Keratinocyte (primary cell): Measurements from ENCODE around the gene SMAD7. TPM values are rescaled to one million over a fixed set of nuclear protein-coding genes. Genes with fewer than 3 reads are reported as not detected.

Experiments used
- DNase-seq: peaks from one replicate; pipeline ENCODE4 v3.0.0-alpha.2; 2011; ENCODE audit warnings: low read depth, missing footprints, low spot score
- FAIRE-seq: peaks from 2 replicates; lab custom pipeline; 2011; peaks lifted over from hg19 to GRCh38; lab: Jason Lieb, UNC
- H2AFZ ChIP-seq: 2 replicates; pipeline ENCODE4 v1.6.0; 2012; ENCODE audit warnings: low read length, control low read depth, inconsistent platforms; ENCODE audit not compliant: control insufficient read depth
- H3K27ac ChIP-seq: 2 replicates; pipeline ENCODE4 v1.5.1; 2011; ENCODE audit warnings: low read length; ENCODE audit not compliant: control insufficient read depth, insufficient read depth
- H3K27me3 ChIP-seq: 3 replicates; pipeline ENCODE4 v1.6.0; 2011; ENCODE audit warnings: low read length; ENCODE audit not compliant: control insufficient read depth, insufficient read depth; ENCODE audit errors: extremely low read depth
- H3K36me3 ChIP-seq, 2 experiments: 2 replicates in 1 of 2; 3 replicates in 1 of 2; pipeline ENCODE4 v1.5.1; 2011; ENCODE audit warnings: low read length in 2 of 2, mild to moderate bottlenecking in 1 of 2; ENCODE audit not compliant: control insufficient read depth in 2 of 2, insufficient read depth in 2 of 2; ENCODE audit errors: extremely low read depth in 1 of 2
- H3K4me1 ChIP-seq: 3 replicates; pipeline ENCODE4 v1.5.1; 2011; ENCODE audit warnings: low read length; ENCODE audit not compliant: control insufficient read depth, insufficient read depth; ENCODE audit errors: extremely low read depth
- H3K4me2 ChIP-seq: 3 replicates; pipeline ENCODE4 v1.6.0; 2011; ENCODE audit warnings: low read depth, low read length; ENCODE audit not compliant: control insufficient read depth, insufficient read depth; ENCODE audit errors: extremely low read depth
- H3K4me3 ChIP-seq, 3 experiments: fragments of 200-600 bp in 1 of 3; sonication (generic) in 1 of 3; 2 replicates in 2 of 3; 3 replicates in 1 of 3; pipeline ENCODE4 v1.5.1; 2011 to 2016; ENCODE audit warnings: low read length in 3 of 3, mild to moderate bottlenecking in 3 of 3, control low read depth in 2 of 3, inconsistent platforms in 1 of 3, low read depth in 1 of 3, mixed read lengths in 1 of 3, mixed run types in 1 of 3, moderate library complexity in 1 of 3; ENCODE audit not compliant: control insufficient read depth in 2 of 3, insufficient read depth in 2 of 3; ENCODE audit errors: extremely low read depth in 1 of 3
- H3K79me2 ChIP-seq: 2 replicates; pipeline ENCODE4 v1.6.0; 2012; ENCODE audit warnings: low read length; ENCODE audit not compliant: control insufficient read depth, insufficient read depth
- H3K9ac ChIP-seq: 3 replicates; pipeline ENCODE4 v1.6.0; 2011; ENCODE audit warnings: low read length; ENCODE audit not compliant: control insufficient read depth, insufficient read depth; ENCODE audit errors: extremely low read depth
- H3K9me1 ChIP-seq: 3 replicates; pipeline ENCODE4 v1.6.0; 2011; ENCODE audit warnings: low read length; ENCODE audit not compliant: control insufficient read depth, insufficient read depth; ENCODE audit errors: extremely low read depth
- H3K9me3 ChIP-seq: 2 replicates; pipeline ENCODE4 v1.5.1; 2012; ENCODE audit warnings: low read depth, low read length; ENCODE audit not compliant: control insufficient read depth
- H4K20me1 ChIP-seq: 3 replicates; pipeline ENCODE4 v1.6.0; 2011; ENCODE audit warnings: low read length; ENCODE audit not compliant: control insufficient read depth, insufficient read depth; ENCODE audit errors: extremely low read depth
- EZH2 ChIP-seq: IDR thresholded peaks from one replicate; pipeline ENCODE4 v1.6.1; 2012; ENCODE audit warnings: inconsistent platforms, mild to moderate bottlenecking, low read length, moderate library complexity
- dilution Hi-C: fragments of 300-500 bp; cut with MboI; formaldehyde crosslinking; loops from one replicate; pipeline ENCODE4 v1.7.0; 2020; ENCODE audit warnings: low sequenced_read_pairs; ENCODE audit not compliant: extremely low pct_ligation_motif_present
- polyA plus RNA-seq, 5 experiments: library from polyadenylated mRNA; depleted of rRNA in 3 of 5; stranded (reverse) in 3 of 5; stranded (forward) in 1 of 5; unstranded in 1 of 5; fragments of >200 nt; gene quantifications; 1 replicate in 1 of 5; 2 replicates in 3 of 5; 3 replicates in 1 of 5; pipeline versions ENCODE4 v1.2.1 to v1.2.3, GENCODE V29; 2011 to 2012; ENCODE audit warnings: missing spikeins in 2 of 5, low read depth in 1 of 5, low replicate concordance in 1 of 5
- TF ChIP-seq, protein P1 (sequence below), 3 experiments: IDR thresholded peaks in 1 of 3; conservative IDR thresholded peaks in 1 of 3; optimal IDR thresholded peaks in 1 of 3; 2 replicates in 2 of 3; 3 replicates in 1 of 3; pipeline versions ENCODE3 to v1.5.1; 2011; ENCODE audit warnings: low read length in 3 of 3, mild to moderate bottlenecking in 3 of 3, moderate library complexity in 2 of 3, control low read depth in 1 of 3, inconsistent platforms in 1 of 3; ENCODE audit not compliant: insufficient read depth in 2 of 3; ENCODE audit errors: extremely low read depth in 1 of 3

SMAD7 gene
- polyA plus RNA-seq, 1 donor (not counting 4 experiments of a cell fraction or from before 2014, with no cell fraction given), result 9.5 TPM

- Histone ChIP-seq H3K9me3 (no peaks in the 10 kb centered on the region), H2AFZ (no peak overlapping the region), H3K4me3 (peak overlapping the region; percentile 86 to 94 (median 89)), H3K27ac (peak overlapping the region; percentile 97), H3K4me1 (peaks cover 49% of the 10 kb centered on the region), H3K9me1 (no peaks in the 10 kb centered on the region), H4K20me1 (peaks cover 13% of the 10 kb centered on the region), H3K79me2 (peaks cover 49% of the 10 kb centered on the region), H3K27me3 (no peaks in the 10 kb centered on the region), H3K4me2 (peak overlapping the region; percentile 61), H3K9ac (peak overlapping the region; percentile 96), H3K36me3 (peaks cover 0 to 6% of the 10 kb centered on the region in 2 experiments)
- DNase-seq (no peak), FAIRE-seq (no peak)
- dilution Hi-C loops, result no loop called here
- TF ChIP-seq, protein P1, sequence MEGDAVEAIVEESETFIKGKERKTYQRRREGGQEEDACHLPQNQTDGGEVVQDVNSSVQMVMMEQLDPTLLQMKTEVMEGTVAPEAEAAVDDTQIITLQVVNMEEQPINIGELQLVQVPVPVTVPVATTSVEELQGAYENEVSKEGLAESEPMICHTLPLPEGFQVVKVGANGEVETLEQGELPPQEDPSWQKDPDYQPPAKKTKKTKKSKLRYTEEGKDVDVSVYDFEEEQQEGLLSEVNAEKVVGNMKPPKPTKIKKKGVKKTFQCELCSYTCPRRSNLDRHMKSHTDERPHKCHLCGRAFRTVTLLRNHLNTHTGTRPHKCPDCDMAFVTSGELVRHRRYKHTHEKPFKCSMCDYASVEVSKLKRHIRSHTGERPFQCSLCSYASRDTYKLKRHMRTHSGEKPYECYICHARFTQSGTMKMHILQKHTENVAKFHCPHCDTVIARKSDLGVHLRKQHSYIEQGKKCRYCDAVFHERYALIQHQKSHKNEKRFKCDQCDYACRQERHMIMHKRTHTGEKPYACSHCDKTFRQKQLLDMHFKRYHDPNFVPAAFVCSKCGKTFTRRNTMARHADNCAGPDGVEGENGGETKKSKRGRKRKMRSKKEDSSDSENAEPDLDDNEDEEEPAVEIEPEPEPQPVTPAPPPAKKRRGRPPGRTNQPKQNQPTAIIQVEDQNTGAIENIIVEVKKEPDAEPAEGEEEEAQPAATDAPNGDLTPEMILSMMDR (optimal IDR thresholded peaks at IDR 0.05 in 1 of 3, IDR thresholded peaks at IDR 0.05 in 1 of 3, conservative IDR thresholded peaks at IDR 0.05 in 1 of 3; ENCODE audit: extremely low read depth in 1 of 3, insufficient read depth in 2 of 3, low read length in 3 of 3), result no peak
- TF ChIP-seq EZH2, result no peak
These were observed 902 bp upstream of the SMAD7 start for GRCh38 chr18:48951448-48952286.

DNA sequence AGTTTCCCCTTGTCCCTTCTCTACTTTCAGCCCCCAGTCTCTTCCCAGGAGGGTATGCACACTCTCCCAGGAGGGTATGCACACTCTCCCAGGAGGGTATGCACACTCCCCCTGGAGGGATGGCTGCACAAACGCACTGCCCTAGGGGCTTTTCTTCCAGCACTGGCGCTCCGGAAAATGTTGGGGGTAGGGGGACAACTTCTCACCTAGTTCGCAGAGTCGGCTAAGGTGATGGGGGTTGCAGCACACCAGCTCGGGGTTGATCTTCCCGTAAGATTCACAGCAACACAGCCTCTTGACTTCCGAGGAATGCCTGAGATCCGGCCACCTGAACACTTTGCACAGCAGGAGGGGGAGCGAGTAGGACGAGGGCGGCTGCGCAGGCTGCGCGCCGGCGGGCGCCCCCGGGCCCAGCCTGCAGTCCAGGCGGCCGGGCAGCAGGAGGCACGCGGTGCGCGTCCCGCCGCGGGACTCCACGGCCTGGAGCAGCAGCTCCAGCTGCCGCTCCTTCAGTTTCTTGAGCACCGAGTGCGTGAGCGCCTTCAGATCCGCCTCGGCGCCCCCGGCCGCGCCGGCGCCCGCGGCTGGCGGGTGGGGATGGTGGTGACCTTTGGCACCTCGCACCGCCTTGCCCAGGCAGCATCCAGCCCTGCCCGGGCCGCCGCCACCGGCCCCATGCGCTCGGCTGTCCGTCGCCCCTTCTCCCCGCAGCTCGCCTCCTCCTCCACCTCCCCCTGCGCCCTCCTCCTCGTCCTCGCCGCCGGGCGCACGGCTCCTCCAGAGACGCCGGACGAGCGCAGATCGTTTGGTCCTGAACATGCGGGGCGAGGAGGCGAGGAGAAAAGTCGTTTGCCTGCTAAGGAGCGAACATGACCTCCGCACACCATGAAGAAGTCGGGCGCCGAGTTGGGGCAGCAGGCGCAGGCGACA, 894 bp downstream of the SMAD7 start:
- FAIRE-seq, result no peak
- dilution Hi-C loops, result no loop called here

More for the DNA sequence above, 894 bp downstream of the SMAD7 start:
- no peak overlapping the region for H2AFZ ChIP-seq
- no peaks in the 10 kb centered on the region for H3K9me3 ChIP-seq
- peak overlapping the region; percentile 86 to 97 (median 95) for H3K4me3 ChIP-seq
- H3K27ac ChIP-seq, result peak overlapping the region; percentile 67
- H3K36me3 ChIP-seq, result peaks cover 5 to 6% of the 10 kb centered on the region in 2 experiments
- peaks cover 13% of the 10 kb centered on the region for H4K20me1 ChIP-seq
- H3K27me3 ChIP-seq, result no peaks in the 10 kb centered on the region
- peaks cover 67% of the 10 kb centered on the region for H3K79me2 ChIP-seq
- no peak for DNase-seq
- no peaks in the 10 kb centered on the region for H3K9me1 ChIP-seq
- H3K4me2 ChIP-seq, result peak overlapping the region; percentile 98
- H3K4me1 ChIP-seq, result peaks cover 48% of the 10 kb centered on the region
- H3K9ac ChIP-seq, result peak overlapping the region; percentile 89
- no peak for TF ChIP-seq EZH2
- TF ChIP-seq, protein P1 (optimal IDR thresholded peaks at IDR 0.05 in 1 of 3, IDR thresholded peaks at IDR 0.05 in 1 of 3, conservative IDR thresholded peaks at IDR 0.05 in 1 of 3; ENCODE audit: extremely low read depth in 1 of 3, insufficient read depth in 2 of 3, low read length in 3 of 3), result no peak
